Mesendoderm (in vitro differentiated cells): Measurements from ENCODE around the gene DDX47.

Experiments
- DNase-seq: peaks from one replicate; pipeline ENCODE4 v3.0.0; 2013
- H2AK5ac ChIP-seq: 2 replicates; pipeline ENCODE4 v1.6.1; 2013; ENCODE audit warnings: low read length, inconsistent platforms
- H2BK120ac ChIP-seq: 2 replicates; pipeline ENCODE4 v1.6.1; 2013; ENCODE audit warnings: low read depth, mild to moderate bottlenecking, low read length, moderate library complexity, mixed read lengths
- H2BK15ac ChIP-seq: replicated peaks from 2 replicates; pipeline ENCODE4 v1.6.1; 2013; ENCODE audit warnings: low read depth, mild to moderate bottlenecking, moderate library complexity
- H2BK5ac ChIP-seq: 2 replicates; pipeline ENCODE4 v1.6.1; 2013; ENCODE audit warnings: low read length, inconsistent platforms
- H3K18ac ChIP-seq: 2 replicates; pipeline ENCODE4 v1.6.1; 2013; ENCODE audit warnings: mild to moderate bottlenecking, low read length, mixed read lengths
- H3K23ac ChIP-seq: one replicate; pipeline ENCODE4 v1.6.1; 2013; ENCODE audit warnings: low read length
- H3K27ac ChIP-seq: 2 replicates; pipeline ENCODE4 v1.5.1; 2013; ENCODE audit warnings: low read depth, mild to moderate bottlenecking, inconsistent platforms, low read length, moderate library complexity
- H3K27me3 ChIP-seq: 2 replicates; pipeline ENCODE4 v1.6.1; 2013; ENCODE audit warnings: low read length, control low read depth, mild to moderate bottlenecking, inconsistent platforms; ENCODE audit not compliant: insufficient read depth, poor library complexity
- H3K36me3 ChIP-seq: 2 replicates; pipeline ENCODE4 v1.6.1; 2013; ENCODE audit warnings: low read length, inconsistent platforms; ENCODE audit not compliant: control insufficient read depth, insufficient read depth
- H3K4ac ChIP-seq: one replicate; pipeline ENCODE4 v1.6.1; 2013; ENCODE audit warnings: low read depth, mild to moderate bottlenecking, low read length, moderate library complexity
- H3K4me1 ChIP-seq: 2 replicates; pipeline ENCODE4 v1.6.1; 2013; ENCODE audit warnings: low read depth, low read length, inconsistent platforms; ENCODE audit not compliant: control insufficient read depth
- H3K4me2 ChIP-seq: 2 replicates; pipeline ENCODE4 v1.6.1; 2013; ENCODE audit warnings: low read length
- H3K4me3 ChIP-seq: 2 replicates; pipeline ENCODE4 v1.5.1; 2013; ENCODE audit warnings: mild to moderate bottlenecking, low read length
- H3K56ac ChIP-seq: one replicate; pipeline ENCODE4 v1.6.1; 2013; ENCODE audit warnings: low read length
- H3K79me1 ChIP-seq: 2 replicates; pipeline ENCODE4 v1.6.1; 2013; ENCODE audit warnings: low read length, inconsistent platforms
- H3K79me2 ChIP-seq: 2 replicates; pipeline ENCODE4 v1.6.1; 2013; ENCODE audit warnings: mild to moderate bottlenecking, low read length; ENCODE audit not compliant: control insufficient read depth, insufficient read depth
- H3K9ac ChIP-seq: 2 replicates; pipeline ENCODE4 v1.6.1; 2013; ENCODE audit warnings: low read length, inconsistent platforms
- H4K5ac ChIP-seq: one replicate; pipeline ENCODE4 v1.6.1; 2013; ENCODE audit warnings: low read length
- H4K8ac ChIP-seq: one replicate; pipeline ENCODE4 v1.6.1; 2013; ENCODE audit warnings: low read depth, mild to moderate bottlenecking, control low read depth, low read length, moderate library complexity
- WGBS: extraction: QIAGEN DNeasy Blood & Tissue Kit; methylation state at CpG from one replicate; pipeline ENCODE4 v1.1.7; 2013; ENCODE audit warnings: low lambda C conversion rate, missing lambda C conversion rate; ENCODE audit not compliant: insufficient coverage; ENCODE audit errors: extremely low coverage; 5-methylcytosine and 5-hydroxymethylcytosine counted together

DDX47 gene

GRCh38 chr12:12777092-12777491 is 36.1 kb upstream of the DDX47 start:
- H2AK5ac ChIP-seq, result no peak overlapping the region

GRCh38 chr12:12779007-12779406 is 34.1 kb upstream of the DDX47 start:
- Histone ChIP-seq H3K27me3 (no peaks in the 10 kb centered on the region), H2BK120ac (no peak overlapping the region), H2BK15ac (no peak overlapping the region), H2AK5ac (no peak overlapping the region), H3K56ac (no peak overlapping the region), H3K18ac (no peak overlapping the region), H3K23ac (no peak overlapping the region), H3K36me3 (no peaks in the 10 kb centered on the region), H3K9ac (no peak overlapping the region), H3K4me1 (no peaks in the 10 kb centered on the region), H3K4me2 (no peak overlapping the region), H3K79me2 (no peaks in the 10 kb centered on the region), H3K4ac (no peak overlapping the region), H3K79me1 (no peaks in the 10 kb centered on the region), H4K8ac (no peak overlapping the region), H2BK5ac (no peak overlapping the region), H3K4me3 (no peak overlapping the region), H4K5ac (no peak overlapping the region), H3K27ac (no peak overlapping the region)
- WGBS, result no CpG with 5 or more reads among the region's 2 CpGs
- no peak for DNase-seq

More at GRCh38 chr12:12777092-12777491, 36.1 kb upstream of the DDX47 start:
- H3K79me1 ChIP-seq, result no peaks in the 10 kb centered on the region
- H3K27ac ChIP-seq, result no peak overlapping the region
- no peaks in the 10 kb centered on the region for H3K36me3 ChIP-seq
- no peak overlapping the region for H3K4me3 ChIP-seq
- no peak overlapping the region for H2BK5ac ChIP-seq
- no peaks in the 10 kb centered on the region for H3K27me3 ChIP-seq
- no peak overlapping the region for H3K4me2 ChIP-seq
- H3K23ac ChIP-seq, result no peak overlapping the region
- no peak for DNase-seq
- H2BK120ac ChIP-seq, result no peak overlapping the region
- no peak overlapping the region for H3K18ac ChIP-seq
- no peaks in the 10 kb centered on the region for H3K79me2 ChIP-seq
- H4K8ac ChIP-seq, result no peak overlapping the region
- H3K4me1 ChIP-seq, result no peaks in the 10 kb centered on the region
- H4K5ac ChIP-seq, result peak overlapping the region; percentile 12
- H3K9ac ChIP-seq, result no peak overlapping the region
- WGBS, result no CpG with 5 or more reads among the region's 3 CpGs
- H3K56ac ChIP-seq, result no peak overlapping the region
- no peak overlapping the region for H3K4ac ChIP-seq
- no peak overlapping the region for H2BK15ac ChIP-seq

- no peak for DNase-seq
- H3K18ac ChIP-seq, result no peak overlapping the region
Measured at GRCh38 chr12:12779529-12779928, 33.6 kb upstream of the DDX47 start.

GRCh38 chr12:12784116-12784515 is 29.0 kb upstream of the DDX47 start:
- WGBS, result no CpG with 5 or more reads among the region's 2 CpGs
- Histone ChIP-seq H2BK5ac (no peak overlapping the region), H4K5ac (no peak overlapping the region), H2BK120ac (no peak overlapping the region), H3K79me2 (no peaks in the 10 kb centered on the region), H3K4me1 (peaks cover 7% of the 10 kb centered on the region), H3K56ac (no peak overlapping the region), H3K4ac (no peak overlapping the region), H3K23ac (no peak overlapping the region), H2BK15ac (peak overlapping the region; percentile 66), H2AK5ac (no peak overlapping the region), H3K9ac (no peak overlapping the region), H3K4me3 (no peak overlapping the region), H3K36me3 (no peaks in the 10 kb centered on the region), H3K4me2 (no peak overlapping the region), H3K27me3 (no peaks in the 10 kb centered on the region), H3K27ac (no peak overlapping the region), H3K18ac (no peak overlapping the region), H4K8ac (no peak overlapping the region), H3K79me1 (no peaks in the 10 kb centered on the region)
- no peak for DNase-seq

More at GRCh38 chr12:12779529-12779928, 33.6 kb upstream of the DDX47 start:
- Histone ChIP-seq H3K79me1 (no peaks in the 10 kb centered on the region), H3K79me2 (no peaks in the 10 kb centered on the region), H3K36me3 (no peaks in the 10 kb centered on the region), H2BK15ac (no peak overlapping the region), H2BK120ac (no peak overlapping the region), H3K4ac (no peak overlapping the region), H3K4me3 (no peak overlapping the region), H3K9ac (no peak overlapping the region), H3K27ac (no peak overlapping the region), H3K27me3 (no peaks in the 10 kb centered on the region), H4K5ac (no peak overlapping the region), H3K4me1 (no peaks in the 10 kb centered on the region), H3K56ac (no peak overlapping the region), H4K8ac (no peak overlapping the region), H2BK5ac (no peak overlapping the region), H2AK5ac (no peak overlapping the region), H3K23ac (no peak overlapping the region), H3K4me2 (no peak overlapping the region)
- WGBS, result no CpG with 5 or more reads among the region's 3 CpGs

GRCh38 chr12:12784911-12785814 is 28.0 kb upstream of the DDX47 start, which contains the start of gene APOLD1:
APOLD1 (plus strand) TSS chr12:12785659; CDS start chr12:12785692, 33 bp downstream.
- DNase-seq, result peak; percentile 82
- Histone ChIP-seq H3K9ac (no peak within 1 kb of the TSS), H2BK15ac (no peak within 1 kb of the TSS), H3K79me1 (no peaks in the 10 kb centered on the region), H3K4ac (no peak within 1 kb of the TSS), H3K56ac (peak within 1 kb of the TSS; percentile 0), H2BK120ac (no peak within 1 kb of the TSS), H3K23ac (no peak within 1 kb of the TSS), H3K79me2 (no peaks in the 10 kb centered on the region), H4K8ac (no peak within 1 kb of the TSS), H3K27ac (no peak within 1 kb of the TSS), H4K5ac (no peak within 1 kb of the TSS), H3K27me3 (no peaks in the 10 kb centered on the region), H3K36me3 (no peaks in the 10 kb centered on the region), H3K4me1 (peaks cover 7% of the 10 kb centered on the region), H3K18ac (peak within 1 kb of the TSS; percentile 66), H3K4me2 (peak within 1 kb of the TSS; percentile 8), H3K4me3 (no peak within 1 kb of the TSS), H2BK5ac (no peak within 1 kb of the TSS), H2AK5ac (no peak within 1 kb of the TSS)
- no CpG with 5 or more reads among the region's 14 CpGs for WGBS
